ENCODE results near the gene BCAT1. TPM values are rescaled to one million over a fixed set of nuclear protein-coding genes. Genes with fewer than 3 reads are reported as not detected.
"Not testable (repeated sequence)": the region's sequence is repeated elsewhere in the genome, so short reads cannot be mapped to it uniquely, and the experiment has no call there.

BCAT1 gene
- total and polyA plus RNA-seq, 9 of the 15 experiments (the other 6 are each of a cell fraction or from before 2014, with no cell fraction given): 38.5 to 157 (median 66.8) TPM

DNA sequence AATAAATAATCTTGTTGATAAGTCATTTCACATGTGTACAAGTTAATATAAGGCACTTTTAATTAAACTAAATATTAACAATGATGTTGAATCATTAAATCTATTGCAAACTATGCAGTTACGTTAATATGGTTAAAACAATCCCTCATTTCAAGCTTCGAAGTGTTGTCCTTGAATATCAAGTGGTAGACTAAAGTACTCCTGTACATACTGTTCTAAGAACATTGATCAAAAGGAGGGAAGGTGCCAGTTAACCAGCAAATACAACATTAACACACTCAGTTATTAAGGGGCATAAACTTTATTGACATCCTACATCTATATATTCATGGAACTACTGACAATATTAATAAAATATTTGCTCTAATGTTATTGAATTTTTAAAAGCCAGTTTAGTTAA, 8.7 kb downstream of the BCAT1 start:
- 100% methylated on average over 2 of the region's 2 CpGs for WGBS (ENCODE audit: insufficient coverage, low coverage, missing lambda C conversion rate)
- no peak overlapping the region for H2AFZ ChIP-seq (ENCODE audit: low read depth, low read length)
- no peak overlapping the region for H3K9ac ChIP-seq (ENCODE audit: insufficient read depth in 1 of 2, low read depth in 2 of 2, low read length in 2 of 2)
- H3K4me1 ChIP-seq (replicated peaks in 1 of 2; ENCODE audit: control insufficient read depth in 2 of 2, insufficient read depth in 2 of 2, low read length in 2 of 2): peaks cover 0 to 55% of the 10 kb centered on the region in 2 experiments; a peak in 4 of 5 replicates
- BruUV-seq (replicated peaks): no TSS peak
- intact Hi-C loops (cut with micrococcal nuclease): loop anchor here (10.0 kb wide), 1 partner anchor 245 kb away; no protein-coding TSS in a partner anchor
- ChIA-PET POLR2A (interaction anchor here (1.4 kb wide), 1 partner anchor 12 kb away, joined by 5 read pairs; no protein-coding TSS in a partner anchor), CTCF (ENCODE audit: low intra/inter-chr PET ratio) (no interaction called here)
- FAIRE-seq (no peak), ATAC-seq (no peak), DNase-seq (ENCODE audit: extremely low read depth in 1 of 4, low spot score in 3 of 4) (no peak)
- peaks cover 58% of the 10 kb centered on the region for H3K36me3 ChIP-seq (ENCODE audit: control insufficient read depth, insufficient read depth, low read length)
- no peaks in the 10 kb centered on the region for H3K27me3 ChIP-seq (ENCODE audit: control insufficient read depth in 2 of 2, insufficient read depth in 2 of 2, low read length in 2 of 2)
- no peak for TF ChIP-seq EP300 (IDR thresholded peaks at IDR 0.05; ENCODE audit: low read length)
- peak; percentile 19 for TF ChIP-seq TAF9B (IDR thresholded peaks at IDR 0.05; ENCODE audit: partially characterized antibody)
- H3K79me2 ChIP-seq (ENCODE audit: control insufficient read depth, insufficient read depth, low read length): peaks cover 98% of the 10 kb centered on the region
- H3K4me2 ChIP-seq (ENCODE audit: insufficient read depth, low read length): no peak overlapping the region
- in situ Hi-C loops (cut with MboI): no loop called here
- no peak overlapping the region for H3K27ac ChIP-seq (ENCODE audit: extremely low read depth, low read depth, low read length)
- H3K9me3 ChIP-seq (replicated peaks; ENCODE audit: control insufficient read depth, insufficient read depth, low read depth, low read length): no peaks in the 10 kb centered on the region
- peaks cover 4% of the 10 kb centered on the region for H3K9me1 ChIP-seq (ENCODE audit: control insufficient read depth, insufficient read depth, low read length)
- H4K20me1 ChIP-seq (replicated peaks; ENCODE audit: control insufficient read depth, insufficient read depth, low read length): peaks cover 26% of the 10 kb centered on the region
- no peak overlapping the region for H3K4me3 ChIP-seq

DNA sequence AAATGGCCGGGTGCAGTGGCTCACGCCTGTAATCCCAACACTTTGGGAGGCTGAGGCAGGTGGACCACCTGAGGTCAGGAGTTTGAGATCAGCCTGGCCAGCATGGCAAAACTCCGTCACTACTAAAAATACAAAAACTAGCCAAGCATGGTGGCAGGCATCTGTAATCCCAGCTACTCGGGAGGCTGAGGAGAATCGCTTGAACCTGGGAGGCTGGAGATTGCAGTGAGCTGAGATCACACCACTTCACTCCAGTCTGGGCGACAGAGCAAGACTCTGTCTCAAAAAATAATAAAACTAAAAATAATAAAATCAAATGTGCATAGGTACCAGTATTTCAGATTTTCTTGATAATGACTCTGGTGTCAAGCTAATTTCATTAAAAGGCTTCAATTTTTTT, 9.3 kb downstream of the BCAT1 start:
- BruUV-seq (replicated peaks); ATAC-seq; CTCF ChIA-PET (ENCODE audit: low intra/inter-chr PET ratio); H3K4me2 ChIP-seq (ENCODE audit: insufficient read depth, low read length); H3K9me1 ChIP-seq (ENCODE audit: control insufficient read depth, insufficient read depth, low read length); H2AFZ ChIP-seq (ENCODE audit: low read depth, low read length); DNase-seq (ENCODE audit: extremely low read depth in 1 of 4, low spot score in 3 of 4); H3K4me3 ChIP-seq; FAIRE-seq; H3K9me3 ChIP-seq (replicated peaks; ENCODE audit: control insufficient read depth, insufficient read depth, low read depth, low read length); in situ Hi-C loops (cut with MboI); intact Hi-C loops (cut with micrococcal nuclease); H3K27ac ChIP-seq (ENCODE audit: extremely low read depth, low read depth, low read length); H3K9ac ChIP-seq (ENCODE audit: insufficient read depth in 1 of 2, low read depth in 2 of 2, low read length in 2 of 2); H3K27me3 ChIP-seq (ENCODE audit: control insufficient read depth in 2 of 2, insufficient read depth in 2 of 2, low read length in 2 of 2): not testable (repeated sequence)
- 85% methylated on average over 6 of the region's 6 CpGs for WGBS (ENCODE audit: insufficient coverage, low coverage, missing lambda C conversion rate)
- H3K36me3 ChIP-seq (ENCODE audit: control insufficient read depth, insufficient read depth, low read length): peaks cover 57% of the 10 kb centered on the region
- TF ChIP-seq RBFOX2 (IDR thresholded peaks at IDR 0.05; ENCODE audit: low read depth, low read length): 0 out of 2 replicates have a peak, but pooled peaks have one; percentile 13
- POLR2A ChIA-PET: interaction anchor here (1.9 kb wide), 1 partner anchor 11 kb away, joined by 6 read pairs; no protein-coding TSS in a partner anchor
- H3K79me2 ChIP-seq (ENCODE audit: control insufficient read depth, insufficient read depth, low read length): peaks cover 98% of the 10 kb centered on the region
- peaks cover 2 to 55% of the 10 kb centered on the region in 2 experiments for H3K4me1 ChIP-seq (replicated peaks in 1 of 2; ENCODE audit: control insufficient read depth in 2 of 2, insufficient read depth in 2 of 2, low read length in 2 of 2)
- peaks cover 26% of the 10 kb centered on the region for H4K20me1 ChIP-seq (replicated peaks; ENCODE audit: control insufficient read depth, insufficient read depth, low read length)
